Sigmoid colon (tissue), 4 donors: Measurements from ENCODE around the gene RXRA.

Experiments
- EP300 ChIP-seq, 4 donors: sonication (generic); formaldehyde crosslinking; IDR thresholded peaks; one replicate each; pipeline ENCODE4 v1.6.1; 2017; ENCODE audit warnings: antibody characterized with exemption in 4 of 4
- POLR2A ChIP-seq, 2 donors: fragments of 450-650 bp; IDR thresholded peaks; one replicate each; pipeline ENCODE4 v1.6.1; 2016; ENCODE audit warnings: antibody characterized with exemption in 2 of 2, mild to moderate bottlenecking in 2 of 2, moderate library complexity in 2 of 2
- TF ChIP-seq, protein P1 (sequence below), 4 experiments: fragments of 450-650 bp in 3 of 4; fragments of 200-600 bp in 1 of 4; IDR thresholded peaks; one replicate each; pipeline ENCODE4 v1.5.1; 2016 to 2019; ENCODE audit warnings: antibody characterized with exemption in 4 of 4, mild to moderate bottlenecking in 3 of 4, moderate library complexity in 2 of 4

DNA sequence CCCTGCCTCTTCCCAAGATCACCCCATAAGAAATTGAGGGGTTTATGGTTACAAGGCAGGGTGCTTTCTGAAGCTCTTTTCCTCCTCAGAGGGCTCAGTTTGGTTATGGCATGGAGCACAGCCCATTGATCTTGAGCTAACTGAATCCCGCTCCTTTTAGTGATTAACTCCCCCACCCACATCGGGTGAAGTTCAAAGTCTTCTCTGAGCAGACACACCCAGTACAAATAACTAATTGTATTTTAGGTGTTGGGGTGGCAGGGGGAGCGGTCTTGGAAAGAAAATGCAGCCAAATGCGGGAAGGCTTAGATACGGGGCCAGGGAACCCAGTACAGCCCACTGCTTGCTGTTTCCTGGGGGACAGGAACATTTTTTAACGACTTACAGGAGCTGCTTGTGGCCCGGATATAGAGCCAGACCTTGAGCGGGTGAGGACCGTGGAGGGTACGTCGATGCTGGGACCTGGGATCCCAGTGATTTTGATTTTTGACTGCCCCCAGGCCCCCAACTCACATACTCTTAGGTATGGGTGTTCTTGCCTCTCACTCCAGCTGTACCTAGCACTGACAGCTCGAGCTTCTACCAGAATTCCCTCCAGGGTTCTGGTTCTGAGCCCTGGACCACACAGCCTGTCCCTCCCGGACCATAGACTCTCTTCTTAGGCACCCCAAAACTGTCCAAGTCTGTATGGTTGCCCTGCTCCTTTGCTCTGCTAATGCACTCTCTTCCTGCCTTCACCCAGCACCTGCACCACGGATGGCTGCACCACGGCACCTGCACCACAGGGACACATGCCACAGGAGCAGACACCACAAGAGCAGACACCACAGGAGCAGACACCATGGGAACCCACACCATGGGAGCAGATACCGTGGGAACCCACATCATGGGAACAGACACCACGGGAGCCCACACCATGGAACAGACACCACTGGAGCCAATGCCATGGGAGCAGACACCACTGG is 18.3 kb upstream of the RXRA start:
- TF ChIP-seq, protein P1, sequence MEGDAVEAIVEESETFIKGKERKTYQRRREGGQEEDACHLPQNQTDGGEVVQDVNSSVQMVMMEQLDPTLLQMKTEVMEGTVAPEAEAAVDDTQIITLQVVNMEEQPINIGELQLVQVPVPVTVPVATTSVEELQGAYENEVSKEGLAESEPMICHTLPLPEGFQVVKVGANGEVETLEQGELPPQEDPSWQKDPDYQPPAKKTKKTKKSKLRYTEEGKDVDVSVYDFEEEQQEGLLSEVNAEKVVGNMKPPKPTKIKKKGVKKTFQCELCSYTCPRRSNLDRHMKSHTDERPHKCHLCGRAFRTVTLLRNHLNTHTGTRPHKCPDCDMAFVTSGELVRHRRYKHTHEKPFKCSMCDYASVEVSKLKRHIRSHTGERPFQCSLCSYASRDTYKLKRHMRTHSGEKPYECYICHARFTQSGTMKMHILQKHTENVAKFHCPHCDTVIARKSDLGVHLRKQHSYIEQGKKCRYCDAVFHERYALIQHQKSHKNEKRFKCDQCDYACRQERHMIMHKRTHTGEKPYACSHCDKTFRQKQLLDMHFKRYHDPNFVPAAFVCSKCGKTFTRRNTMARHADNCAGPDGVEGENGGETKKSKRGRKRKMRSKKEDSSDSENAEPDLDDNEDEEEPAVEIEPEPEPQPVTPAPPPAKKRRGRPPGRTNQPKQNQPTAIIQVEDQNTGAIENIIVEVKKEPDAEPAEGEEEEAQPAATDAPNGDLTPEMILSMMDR (IDR thresholded peaks at IDR 0.05) = no peak
- no peak for TF ChIP-seq POLR2A (IDR thresholded peaks at IDR 0.05)
- no peak for TF ChIP-seq EP300 (IDR thresholded peaks at IDR 0.05)
